ENCODE measurements around the gene CCDC183.

CCDC183 gene

DNA sequence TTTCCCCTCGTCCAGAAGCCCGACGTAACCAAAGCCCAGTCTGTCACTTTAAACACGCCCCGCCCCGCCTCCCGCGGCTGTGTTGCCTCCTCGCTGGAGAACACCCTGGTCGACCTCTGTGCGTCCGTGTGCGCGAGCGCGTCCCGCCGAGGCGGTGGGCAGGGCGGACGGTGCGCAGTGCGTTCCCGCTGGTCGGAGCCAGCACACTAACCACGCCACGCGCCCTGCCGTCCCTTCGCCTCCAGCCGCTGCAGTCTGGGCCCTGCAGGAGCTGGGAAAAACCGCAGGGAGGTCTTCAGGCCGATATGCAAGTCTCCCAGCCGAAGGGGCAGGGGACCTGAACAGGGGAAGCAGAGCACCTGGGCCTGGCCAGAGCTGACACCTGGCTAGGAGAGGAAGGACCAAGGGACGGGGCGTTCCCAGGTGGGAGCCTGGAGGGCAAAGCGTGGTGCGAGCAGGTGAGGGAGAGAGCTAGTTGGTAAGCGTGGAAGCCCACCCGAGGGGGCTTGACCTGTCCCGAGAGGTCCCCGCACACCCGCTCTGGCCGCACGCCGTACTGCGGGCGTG is 51.8 kb downstream of the CCDC183 start:
- peak in 1 of 2 donors; percentile 47 for DNase-seq (ENCODE audit: extremely low read depth in 1 of 2, low read depth in 1 of 2)

DNA sequence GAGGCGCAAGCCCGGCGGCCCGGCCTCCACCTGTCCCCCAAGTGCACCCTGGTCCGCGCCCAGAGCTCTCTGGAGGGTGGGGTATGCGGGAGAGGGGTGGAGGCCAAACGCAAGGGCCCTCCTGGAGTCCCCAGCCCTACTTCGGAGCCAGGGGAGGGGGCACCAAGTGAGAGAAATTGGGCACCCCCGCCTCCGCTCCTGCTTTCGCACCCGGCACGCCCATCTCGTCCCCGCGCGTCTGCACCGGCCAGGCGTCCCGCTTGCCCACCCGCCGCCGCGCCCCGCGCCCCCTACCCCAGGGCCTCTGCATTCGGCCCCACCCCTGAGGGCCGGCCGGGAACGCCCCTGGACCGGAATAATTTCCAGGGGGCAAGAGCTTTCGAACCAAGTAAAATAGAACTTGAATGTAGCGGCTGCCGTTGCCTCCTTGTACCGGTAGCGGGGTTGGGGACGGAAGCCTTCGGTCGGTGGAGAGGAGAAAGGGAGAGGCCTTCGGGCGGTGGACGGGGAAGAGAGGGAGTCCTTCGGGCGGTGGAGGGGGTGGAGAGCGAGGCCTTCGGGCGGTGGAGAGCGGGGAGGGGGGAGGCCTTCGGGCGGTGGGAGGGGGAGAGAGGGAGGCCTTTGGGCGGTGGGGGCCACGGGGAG is 52.4 kb downstream of the CCDC183 start:
- DNase-seq (ENCODE audit: extremely low read depth in 1 of 2, low read depth in 1 of 2) = no peak

DNA sequence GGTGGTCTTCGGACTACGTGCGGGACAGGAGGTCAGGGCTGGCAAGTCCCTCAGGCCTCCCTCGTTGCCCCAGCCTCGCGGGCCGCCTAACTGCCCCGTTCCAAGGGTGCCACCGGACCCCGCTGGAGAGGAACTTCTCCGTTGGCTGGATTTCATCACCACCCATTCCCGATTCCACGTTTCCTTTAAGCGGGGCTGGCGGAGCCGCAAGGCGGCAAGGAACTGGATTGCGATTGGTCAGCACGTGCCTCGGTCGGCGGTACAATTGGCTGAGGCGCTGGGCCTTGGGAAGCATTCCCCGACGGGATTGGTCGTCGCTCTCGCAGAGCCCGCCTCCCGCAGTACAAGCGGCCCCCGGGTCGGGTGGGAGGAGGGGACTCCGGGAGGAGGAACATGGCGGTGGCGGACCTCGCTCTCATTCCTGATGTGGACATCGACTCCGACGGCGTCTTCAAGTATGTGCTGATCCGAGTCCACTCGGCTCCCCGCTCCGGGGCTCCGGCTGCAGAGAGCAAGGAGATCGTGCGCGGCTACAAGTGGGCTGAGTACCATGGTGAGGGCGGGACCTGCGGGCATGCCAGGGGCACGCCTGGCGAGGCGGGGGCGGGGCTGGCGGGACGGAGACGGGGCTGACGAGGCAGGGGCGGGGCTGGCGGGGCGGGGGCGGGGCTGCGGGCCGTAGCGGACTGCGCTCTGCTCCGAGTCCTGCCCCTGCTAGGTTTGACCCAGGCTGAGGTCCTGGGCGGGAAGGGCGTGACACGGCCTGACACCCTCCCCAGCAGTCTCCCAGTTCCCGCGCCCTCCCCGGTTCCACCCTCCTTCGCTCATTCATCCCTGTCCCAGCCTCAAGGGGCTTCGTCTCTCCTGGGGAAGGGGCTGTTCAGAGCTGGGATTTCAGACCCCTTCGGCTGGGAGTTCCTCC is 53.2 kb downstream of the CCDC183 start, which contains the start of gene PHPT1:
PHPT1 (plus strand) TSS at position 372 of the 922 bp plus-strand sequence; CDS start at position 394, 22 bp downstream.
- DNase-seq (ENCODE audit: extremely low read depth in 1 of 2, low read depth in 1 of 2) = peak; percentile 91 to 92

DNA sequence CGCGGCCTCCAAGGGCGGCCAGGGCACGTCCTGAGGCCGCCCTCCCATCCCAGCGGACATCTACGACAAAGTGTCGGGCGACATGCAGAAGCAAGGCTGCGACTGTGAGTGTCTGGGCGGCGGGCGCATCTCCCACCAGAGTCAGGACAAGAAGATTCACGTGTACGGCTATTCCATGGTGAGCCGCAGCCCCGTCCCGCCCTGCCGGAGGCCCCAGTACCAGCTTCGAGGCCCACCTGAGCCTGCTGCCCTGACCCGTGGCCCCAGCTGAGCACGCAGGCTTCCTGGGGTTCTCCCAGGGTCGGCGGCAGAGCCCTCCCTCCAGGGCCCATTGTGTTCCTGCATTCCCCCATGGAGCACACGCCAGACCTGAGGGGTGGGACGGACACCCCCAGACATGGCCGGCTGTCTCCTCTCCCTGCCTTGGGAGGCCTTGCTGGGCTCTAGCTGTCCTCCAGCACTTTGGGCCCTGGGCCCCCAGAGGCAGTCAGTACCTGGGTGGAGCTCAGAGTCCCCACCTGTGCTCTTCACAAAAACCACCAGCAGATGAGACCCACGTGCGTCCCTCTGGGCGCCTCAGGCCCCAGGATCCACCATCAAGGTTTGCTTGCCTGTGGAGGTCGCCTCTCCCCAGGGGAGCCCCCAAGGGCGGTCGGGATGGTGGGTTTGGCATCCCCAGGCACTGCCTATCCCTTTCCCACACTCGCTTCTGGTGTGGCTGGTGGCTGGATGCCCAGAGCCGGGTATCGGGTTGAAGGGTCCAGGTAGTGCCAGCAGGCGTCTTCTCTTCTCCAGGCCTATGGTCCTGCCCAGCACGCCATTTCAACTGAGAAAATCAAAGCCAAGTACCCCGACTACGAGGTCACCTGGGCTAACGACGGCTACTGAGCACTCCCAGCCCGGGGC is 54.1 kb downstream of the CCDC183 start:
- no peak for DNase-seq (ENCODE audit: extremely low read depth in 1 of 2, low read depth in 1 of 2)

DNA sequence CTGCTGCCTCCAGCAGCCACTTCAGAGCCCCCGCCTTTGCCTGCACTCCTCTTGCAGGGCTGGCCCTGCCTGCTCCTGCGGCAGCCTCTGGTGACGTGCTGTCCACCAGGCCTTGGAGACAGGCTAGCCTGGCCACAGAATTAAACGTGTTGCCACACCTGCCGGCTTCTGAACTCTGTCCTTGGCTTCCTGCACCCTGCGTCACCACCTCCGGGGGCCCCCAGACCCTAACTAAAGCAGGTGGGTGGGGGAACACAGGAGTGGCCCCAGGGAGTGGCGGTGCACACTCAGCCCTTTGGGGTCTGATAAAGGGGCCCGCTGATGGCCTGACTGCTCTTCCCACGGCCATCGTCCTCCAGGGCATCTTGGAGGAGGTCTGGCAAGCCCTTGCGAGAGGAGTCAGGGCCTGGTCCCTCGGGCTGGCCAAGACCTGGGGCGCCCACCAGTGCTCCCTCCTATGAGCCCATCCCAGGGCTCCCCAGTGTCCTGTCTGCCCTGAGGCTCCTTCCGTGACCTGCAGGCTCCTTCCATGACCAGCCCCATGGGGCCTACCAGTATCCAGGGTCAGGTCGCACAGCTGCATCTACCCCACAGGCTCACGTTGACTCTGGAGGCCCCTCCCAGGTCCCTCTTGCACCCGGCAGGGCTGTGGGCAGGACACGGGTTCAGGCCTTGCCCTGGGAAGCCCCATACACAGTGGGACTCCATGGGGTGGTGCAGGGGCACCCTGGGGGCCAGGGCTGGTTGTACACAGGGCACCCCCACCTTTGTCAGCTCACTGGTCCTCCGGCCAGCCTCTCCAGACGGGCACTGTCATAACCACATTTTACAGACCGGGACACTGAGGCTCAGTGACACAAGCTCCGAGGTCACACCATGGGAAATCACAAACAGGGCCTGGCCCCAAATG is 55.0 kb downstream of the CCDC183 start:
- DNase-seq (ENCODE audit: extremely low read depth in 1 of 2, low read depth in 1 of 2) = no peak

DNA sequence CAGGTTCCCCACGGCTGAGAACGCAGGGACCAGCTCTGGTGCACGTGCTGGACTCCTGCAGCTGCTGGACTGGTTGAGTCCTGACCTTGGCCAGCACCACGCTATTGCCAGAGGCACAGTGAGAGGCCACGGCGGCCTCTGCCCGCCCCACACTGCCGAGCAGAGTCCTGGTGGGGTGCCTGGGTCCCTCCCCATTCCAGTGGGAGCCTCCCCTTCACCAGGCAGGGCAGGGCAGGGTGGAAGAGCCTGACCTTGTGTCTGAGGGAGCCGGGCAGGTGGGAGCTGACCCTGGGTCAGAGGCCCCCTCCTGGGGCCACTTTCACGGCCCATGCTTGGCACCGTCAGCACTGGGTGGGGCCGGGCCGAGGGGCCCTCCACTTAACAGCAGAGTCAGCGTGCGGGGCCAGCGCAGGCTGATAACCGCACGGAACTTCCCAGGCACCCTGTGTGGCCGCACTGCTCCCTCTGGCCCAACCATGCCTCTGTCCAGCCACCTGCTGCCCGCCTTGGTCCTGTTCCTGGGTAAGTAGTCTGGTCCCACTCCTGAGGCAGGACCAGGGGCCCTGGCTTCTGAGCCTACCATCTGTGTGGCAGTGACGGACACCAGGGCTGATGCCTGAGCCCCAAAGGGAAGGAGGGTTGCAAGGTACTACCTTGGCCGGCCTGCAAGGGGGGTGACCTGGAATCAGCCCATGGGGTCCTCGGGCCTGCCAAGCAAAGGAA is 56.0 kb downstream of the CCDC183 start, which contains the start of gene MAMDC4:
MAMDC4 (plus strand) TSS at position 406 of the 723 bp plus-strand sequence; CDS start at position 477, 71 bp downstream.
- no peak for DNase-seq (ENCODE audit: extremely low read depth in 1 of 2, low read depth in 1 of 2)

DNA sequence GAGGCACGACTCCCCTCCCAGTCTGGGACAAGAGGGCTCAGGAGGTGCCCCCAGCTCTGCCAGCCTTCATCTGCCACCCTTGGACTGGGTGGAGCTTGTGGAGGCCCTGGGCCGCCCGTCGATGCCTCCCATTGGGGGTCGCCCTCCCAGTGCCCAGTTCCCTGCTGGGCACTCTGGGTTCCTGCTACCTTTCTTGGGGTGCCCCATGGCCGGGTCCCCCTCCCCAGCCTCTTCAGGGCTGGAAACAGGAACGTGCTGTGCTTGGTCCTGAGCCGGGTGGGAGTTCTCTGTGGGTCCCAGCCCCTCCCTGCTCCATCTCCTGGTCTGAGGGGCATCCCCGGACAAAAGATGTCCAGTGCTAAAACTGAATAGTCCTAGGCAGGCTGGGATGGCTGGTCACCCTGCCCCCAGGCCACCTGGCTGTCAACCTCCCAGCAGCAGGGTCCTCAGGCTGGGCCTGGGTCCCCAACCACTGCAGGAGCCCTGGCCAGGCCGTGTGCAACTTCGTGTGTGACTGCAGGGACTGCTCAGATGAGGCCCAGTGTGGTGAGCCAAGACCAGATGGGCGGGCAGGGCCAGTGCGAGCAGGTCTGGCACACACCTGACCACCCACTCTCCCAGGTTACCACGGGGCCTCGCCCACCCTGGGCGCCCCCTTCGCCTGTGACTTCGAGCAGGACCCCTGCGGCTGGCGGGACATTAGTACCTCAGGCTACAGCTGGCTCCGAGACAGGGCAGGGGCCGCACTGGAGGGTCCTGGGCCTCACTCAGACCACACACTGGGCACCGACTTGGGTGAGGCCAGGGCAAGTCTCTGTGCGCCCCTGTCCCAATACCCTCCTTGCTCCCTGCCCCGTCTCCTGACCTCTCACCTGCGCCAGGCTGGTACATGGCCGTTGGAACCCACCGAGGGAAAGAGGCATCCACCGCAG is 56.8 kb downstream of the CCDC183 start:
- no peak for DNase-seq (ENCODE audit: extremely low read depth in 1 of 2, low read depth in 1 of 2)

DNA sequence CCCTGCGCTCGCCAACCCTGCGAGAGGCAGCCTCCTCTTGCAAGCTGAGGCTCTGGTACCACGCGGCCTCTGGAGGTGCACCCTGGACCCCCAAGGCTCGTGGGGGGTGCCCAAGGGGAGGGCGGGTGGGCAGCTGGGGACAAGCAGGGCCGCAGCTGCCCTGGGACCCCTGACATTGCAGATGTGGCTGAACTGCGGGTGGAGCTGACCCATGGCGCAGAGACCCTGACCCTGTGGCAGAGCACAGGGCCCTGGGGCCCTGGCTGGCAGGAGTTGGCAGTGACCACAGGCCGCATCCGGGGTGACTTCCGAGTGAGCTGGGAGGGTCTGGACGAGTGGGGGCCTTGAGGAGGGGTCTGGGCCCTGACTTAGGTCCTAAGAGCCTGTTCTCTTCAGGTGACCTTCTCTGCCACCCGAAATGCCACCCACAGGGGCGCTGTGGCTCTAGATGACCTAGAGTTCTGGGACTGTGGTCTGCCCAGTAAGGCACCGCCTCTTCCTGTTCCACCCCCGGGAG is 57.5 kb downstream of the CCDC183 start:
- DNase-seq (ENCODE audit: extremely low read depth in 1 of 2, low read depth in 1 of 2) = no peak

DNA sequence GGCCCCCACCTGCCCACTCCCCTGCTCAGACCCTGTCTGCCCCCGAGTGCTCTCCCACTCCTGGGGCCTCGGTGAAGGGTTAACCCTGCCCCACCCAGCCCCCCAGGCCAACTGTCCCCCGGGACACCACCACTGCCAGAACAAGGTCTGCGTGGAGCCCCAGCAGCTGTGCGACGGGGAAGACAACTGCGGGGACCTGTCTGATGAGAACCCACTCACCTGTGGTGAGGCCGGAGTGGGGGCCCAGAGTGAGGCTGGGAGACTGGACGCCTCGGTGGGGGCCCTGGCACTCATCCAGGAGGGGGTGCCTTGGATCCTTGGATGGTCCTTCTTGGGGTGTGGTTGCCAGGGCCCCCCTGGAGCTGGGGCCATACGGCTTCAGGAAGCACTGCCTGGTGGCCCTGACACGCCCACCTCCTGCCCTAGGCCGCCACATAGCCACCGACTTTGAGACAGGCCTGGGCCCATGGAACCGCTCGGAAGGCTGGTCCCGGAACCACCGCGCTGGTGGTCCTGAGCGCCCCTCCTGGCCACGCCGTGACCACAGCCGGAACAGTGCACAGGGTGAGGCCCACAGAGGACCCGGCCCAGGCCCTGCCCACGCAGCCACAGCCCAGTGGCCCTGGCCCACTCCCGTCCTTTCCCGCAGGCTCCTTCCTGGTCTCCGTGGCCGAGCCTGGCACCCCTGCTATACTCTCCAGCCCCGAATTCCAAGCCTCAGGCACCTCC is 58.1 kb downstream of the CCDC183 start:
- DNase-seq (ENCODE audit: extremely low read depth in 1 of 2, low read depth in 1 of 2) = no peak

DNA sequence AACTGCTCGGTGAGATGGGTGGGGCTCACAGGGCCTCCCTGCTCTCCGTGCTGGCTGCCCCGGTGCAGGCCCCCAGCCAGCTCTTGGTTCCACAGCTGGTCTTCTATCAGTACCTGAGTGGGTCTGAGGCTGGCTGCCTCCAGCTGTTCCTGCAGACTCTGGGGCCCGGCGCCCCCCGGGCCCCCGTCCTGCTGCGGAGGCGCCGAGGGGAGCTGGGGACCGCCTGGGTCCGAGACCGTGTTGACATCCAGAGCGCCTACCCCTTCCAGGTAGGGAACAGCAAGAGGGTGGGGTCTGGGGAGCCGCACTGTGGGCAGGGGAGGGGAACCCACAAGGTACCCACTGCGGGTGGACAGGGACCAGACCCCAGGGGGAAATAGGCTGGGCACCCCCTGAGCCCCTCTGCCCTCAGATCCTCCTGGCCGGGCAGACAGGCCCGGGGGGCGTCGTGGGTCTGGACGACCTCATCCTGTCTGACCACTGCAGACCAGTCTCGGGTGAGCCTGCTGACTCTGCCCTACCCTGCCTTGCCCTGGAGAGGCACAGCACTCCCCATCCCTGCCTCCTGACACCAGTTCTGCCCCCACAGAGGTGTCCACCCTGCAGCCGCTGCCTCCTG is 58.8 kb downstream of the CCDC183 start:
- DNase-seq (ENCODE audit: extremely low read depth in 1 of 2, low read depth in 1 of 2) = no peak

DNA sequence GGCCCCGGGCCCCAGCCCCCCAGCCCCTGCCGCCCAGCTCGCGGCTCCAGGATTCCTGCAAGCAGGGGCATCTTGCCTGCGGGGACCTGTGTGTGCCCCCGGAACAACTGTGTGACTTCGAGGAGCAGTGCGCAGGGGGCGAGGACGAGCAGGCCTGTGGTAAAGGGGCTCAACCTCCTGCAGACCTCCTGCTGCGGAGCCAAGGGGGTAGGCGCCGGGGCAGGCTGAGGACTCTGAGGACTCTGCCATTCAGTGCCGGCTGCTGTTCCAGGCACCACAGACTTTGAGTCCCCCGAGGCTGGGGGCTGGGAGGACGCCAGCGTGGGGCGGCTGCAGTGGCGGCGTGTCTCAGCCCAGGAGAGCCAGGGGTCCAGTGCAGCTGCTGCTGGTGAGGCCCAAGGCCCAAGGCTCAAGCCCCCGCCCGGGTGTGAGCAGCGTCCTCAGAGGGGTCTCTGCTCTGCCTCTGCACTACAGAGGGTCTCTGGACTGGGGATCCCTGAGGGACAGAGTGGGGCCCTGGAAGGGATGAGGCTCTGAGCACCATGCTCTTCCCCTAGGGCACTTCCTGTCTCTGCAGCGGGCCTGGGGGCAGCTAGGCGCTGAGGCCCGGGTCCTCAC is 59.4 kb downstream of the CCDC183 start:
- DNase-seq (ENCODE audit: extremely low read depth in 1 of 2, low read depth in 1 of 2) = no peak

DNA sequence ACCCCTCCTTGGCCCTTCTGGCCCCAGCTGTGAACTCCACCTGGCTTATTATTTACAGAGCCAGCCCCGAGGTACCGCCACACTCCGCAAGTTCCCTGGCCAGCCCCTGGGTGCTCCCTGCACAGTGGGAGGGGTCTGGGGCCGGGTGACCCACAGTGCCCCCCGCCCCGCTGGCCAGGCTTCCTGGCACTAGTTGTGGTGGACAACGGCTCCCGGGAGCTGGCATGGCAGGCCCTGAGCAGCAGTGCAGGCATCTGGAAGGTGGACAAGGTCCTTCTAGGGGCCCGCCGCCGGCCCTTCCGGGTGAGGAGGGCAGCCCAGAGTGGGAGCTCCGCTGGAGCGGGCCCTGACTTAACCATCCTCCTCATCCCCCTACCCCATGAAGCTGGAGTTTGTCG is 59.9 kb downstream of the CCDC183 start:
- DNase-seq (ENCODE audit: extremely low read depth in 1 of 2, low read depth in 1 of 2) = no peak

DNA sequence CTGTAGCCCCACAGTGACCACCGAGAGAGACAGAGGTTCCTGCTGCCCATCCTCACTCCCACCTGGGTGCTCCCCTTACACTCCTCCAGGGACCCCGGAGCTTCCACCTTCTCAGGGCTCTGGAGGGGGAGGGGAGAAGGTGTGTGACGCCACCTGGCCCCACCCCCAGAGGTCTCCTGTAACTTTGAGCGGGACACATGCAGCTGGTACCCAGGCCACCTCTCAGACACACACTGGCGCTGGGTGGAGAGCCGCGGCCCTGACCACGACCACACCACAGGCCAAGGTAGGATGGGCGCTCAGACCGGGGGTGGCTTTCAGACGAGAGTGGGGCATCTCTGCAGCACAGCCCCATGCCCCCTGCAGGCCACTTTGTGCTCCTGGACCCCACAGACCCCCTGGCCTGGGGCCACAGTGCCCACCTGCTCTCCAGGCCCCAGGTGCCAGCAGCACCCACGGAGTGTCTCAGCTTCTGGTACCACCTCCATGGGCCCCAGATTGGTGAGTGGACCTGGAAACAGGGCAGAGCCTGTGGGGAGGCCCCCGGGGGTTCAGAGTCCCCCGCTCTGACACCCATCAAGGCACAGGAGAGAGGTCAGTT is 60.5 kb downstream of the CCDC183 start:
- DNase-seq (ENCODE audit: extremely low read depth in 1 of 2, low read depth in 1 of 2) = no peak

DNA sequence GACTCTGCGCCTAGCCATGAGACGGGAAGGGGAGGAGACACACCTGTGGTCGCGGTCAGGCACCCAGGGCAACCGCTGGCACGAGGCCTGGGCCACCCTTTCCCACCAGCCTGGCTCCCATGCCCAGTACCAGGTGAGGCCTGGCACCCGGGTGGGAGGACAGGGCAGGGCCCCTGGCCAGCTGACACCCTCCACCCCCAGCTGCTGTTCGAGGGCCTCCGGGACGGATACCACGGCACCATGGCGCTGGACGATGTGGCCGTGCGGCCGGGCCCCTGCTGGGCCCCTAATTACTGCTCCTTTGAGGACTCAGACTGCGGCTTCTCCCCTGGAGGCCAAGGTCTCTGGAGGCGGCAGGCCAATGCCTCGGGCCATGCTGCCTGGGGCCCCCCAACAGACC is 61.0 kb downstream of the CCDC183 start:
- DNase-seq (ENCODE audit: extremely low read depth in 1 of 2, low read depth in 1 of 2) = no peak
